K562 (cell line): ENCODE measurements around the gene BAK1.

Experiments
- GATAD2A ChIP-seq: fragments of 450-650 bp; IDR thresholded peaks from 2 replicates; pipeline ENCODE4 v1.6.1; 2017
- ZNF780A ChIP-seq: fragments of 250-450 bp; sonication (Bioruptor Pico); IDR thresholded peaks from 2 replicates; pipeline ENCODE4 v1.5.0; 2021; ENCODE audit warnings: mild to moderate bottlenecking
- TF ChIP-seq, protein P1 (sequence below): sonication (generic); formaldehyde crosslinking; IDR thresholded peaks from 2 replicates; pipeline ENCODE4 v1.8.0; 2022; ENCODE audit warnings: missing genetic modification reagents, mild to moderate bottlenecking, borderline replicate concordance

DNA sequence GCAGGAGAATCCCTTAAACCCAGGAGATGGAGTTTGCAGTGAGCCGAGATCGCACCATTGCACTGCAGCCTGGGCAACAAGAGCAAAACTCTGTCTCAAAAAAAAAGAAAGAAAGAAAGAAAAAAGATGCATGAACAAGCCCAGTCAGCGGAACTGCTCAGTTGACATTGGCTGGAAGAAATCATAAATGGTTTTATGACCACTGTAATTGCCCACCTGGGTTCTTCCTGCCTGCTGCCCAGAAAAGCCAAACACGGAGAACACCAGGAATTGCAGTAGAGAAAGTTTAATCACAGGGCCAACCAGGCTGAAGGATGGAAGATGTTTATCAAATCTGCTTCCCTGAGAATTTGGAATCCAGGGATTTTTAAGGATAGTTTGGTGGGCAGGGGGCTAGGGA is 22.7 kb downstream of the BAK1 start:
- TF ChIP-seq, protein P1, sequence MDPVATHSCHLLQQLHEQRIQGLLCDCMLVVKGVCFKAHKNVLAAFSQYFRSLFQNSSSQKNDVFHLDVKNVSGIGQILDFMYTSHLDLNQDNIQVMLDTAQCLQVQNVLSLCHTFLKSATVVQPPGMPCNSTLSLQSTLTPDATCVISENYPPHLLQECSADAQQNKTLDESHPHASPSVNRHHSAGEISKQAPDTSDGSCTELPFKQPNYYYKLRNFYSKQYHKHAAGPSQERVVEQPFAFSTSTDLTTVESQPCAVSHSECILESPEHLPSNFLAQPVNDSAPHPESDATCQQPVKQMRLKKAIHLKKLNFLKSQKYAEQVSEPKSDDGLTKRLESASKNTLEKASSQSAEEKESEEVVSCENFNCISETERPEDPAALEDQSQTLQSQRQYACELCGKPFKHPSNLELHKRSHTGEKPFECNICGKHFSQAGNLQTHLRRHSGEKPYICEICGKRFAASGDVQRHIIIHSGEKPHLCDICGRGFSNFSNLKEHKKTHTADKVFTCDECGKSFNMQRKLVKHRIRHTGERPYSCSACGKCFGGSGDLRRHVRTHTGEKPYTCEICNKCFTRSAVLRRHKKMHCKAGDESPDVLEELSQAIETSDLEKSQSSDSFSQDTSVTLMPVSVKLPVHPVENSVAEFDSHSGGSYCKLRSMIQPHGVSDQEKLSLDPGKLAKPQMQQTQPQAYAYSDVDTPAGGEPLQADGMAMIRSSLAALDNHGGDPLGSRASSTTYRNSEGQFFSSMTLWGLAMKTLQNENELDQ: no peak
- TF ChIP-seq ZNF780A (CRISPR knock-in tag) (no peak), GATAD2A (no peak)
